Naive thymus-derived CD4-positive, alpha-beta T cell (primary cell): ENCODE data around the gene PRPF39. TPM values are rescaled to one million over a fixed set of nuclear protein-coding genes. Genes with fewer than 3 reads are reported as not detected.

Experiments used
- ATAC-seq: fragments of 150-1000 bp; cut with Tn5 transposase; 2 replicates; pipeline ENCODE4 v1.10.0; 2021; ENCODE audit warnings: mild to moderate bottlenecking, moderate library complexity
- CTCF ChIA-PET: fragments of 350-600 bp; sonication (Branson Sonifier 250); formaldehyde crosslinking; loops from one replicate; lab custom pipeline; 2021; ENCODE audit warnings: antibody characterized with exemption; lab: Charles Lee
- POLR2A ChIA-PET: fragments of 350-600 bp; sonication (Branson Sonifier 250); formaldehyde crosslinking; loops from one replicate; lab custom pipeline; 2021; ENCODE audit warnings: antibody characterized with exemption, inconsistent platforms; lab: Charles Lee
- DNase-seq, 9 donors: peaks; one replicate each; pipeline versions ENCODE4 v3.0.0 to v3.0.0-alpha.2; 2020 to 2022; ENCODE audit warnings: mixed read lengths in 1 of 9
- H3K27ac ChIP-seq: one replicate; pipeline ENCODE4 v1.7.0; 2013; ENCODE audit warnings: mild to moderate bottlenecking, low read depth, low read length, moderate library complexity
- H3K27me3 ChIP-seq, 2 donors: one replicate each; pipeline ENCODE4 v1.7.0; 2013; ENCODE audit warnings: low read length in 2 of 2, mild to moderate bottlenecking in 2 of 2, moderate library complexity in 2 of 2; ENCODE audit not compliant: control insufficient read depth in 2 of 2, insufficient read depth in 2 of 2
- H3K36me3 ChIP-seq, 3 experiments: 1 replicate in 2 of 3; 2 replicates in 1 of 3; pipeline ENCODE4 v1.7.0; 2013; ENCODE audit warnings: low read length in 3 of 3, mild to moderate bottlenecking in 3 of 3, moderate library complexity in 1 of 3; ENCODE audit not compliant: insufficient read depth in 3 of 3, control insufficient read depth in 2 of 3
- H3K4me1 ChIP-seq, 2 donors: one replicate each; pipeline ENCODE4 v1.7.0; 2013; ENCODE audit warnings: low read length in 2 of 2, mild to moderate bottlenecking in 2 of 2, moderate library complexity in 1 of 2; ENCODE audit not compliant: control insufficient read depth in 2 of 2, insufficient read depth in 2 of 2
- H3K4me3 ChIP-seq: 2 replicates; pipeline ENCODE4 v1.7.0; 2013; ENCODE audit warnings: mild to moderate bottlenecking, low read length
- H3K9me3 ChIP-seq, 3 experiments: 1 replicate in 2 of 3; 2 replicates in 1 of 3; pipeline ENCODE4 v1.7.0; 2013; ENCODE audit warnings: low read length in 3 of 3; ENCODE audit not compliant: control insufficient read depth in 2 of 3
- H3K27ac Mint-ChIP-seq, 9 donors: one replicate each; pipeline ENCODE4 v1.8.0; 2020 to 2022; ENCODE audit warnings: mixed read lengths in 9 of 9, mild to moderate bottlenecking in 8 of 9, moderate library complexity in 5 of 9, inconsistent platforms in 2 of 9
- H3K27me3 Mint-ChIP-seq, 5 donors: one replicate each; pipeline ENCODE4 v1.8.0; 2021 to 2022; ENCODE audit warnings: mixed read lengths in 5 of 5, mild to moderate bottlenecking in 1 of 5
- H3K36me3 Mint-ChIP-seq, 5 donors: one replicate each; pipeline ENCODE4 v1.8.0; 2020 to 2022; ENCODE audit warnings: mixed read lengths in 5 of 5, mild to moderate bottlenecking in 3 of 5, inconsistent platforms in 1 of 5
- H3K4me1 Mint-ChIP-seq, 7 donors: one replicate each; pipeline ENCODE4 v1.8.0; 2020 to 2022; ENCODE audit warnings: mixed read lengths in 7 of 7, mild to moderate bottlenecking in 3 of 7, inconsistent platforms in 1 of 7
- H3K4me3 Mint-ChIP-seq, 10 donors: one replicate each; pipeline ENCODE4 v1.8.0; 2020 to 2022; ENCODE audit warnings: mild to moderate bottlenecking in 10 of 10, mixed read lengths in 10 of 10, moderate library complexity in 6 of 10, inconsistent platforms in 2 of 10
- H3K9me3 Mint-ChIP-seq, 11 donors: one replicate each; pipeline ENCODE4 v1.8.0; 2020 to 2022; ENCODE audit warnings: mixed read lengths in 11 of 11, mild to moderate bottlenecking in 4 of 11, inconsistent platforms in 1 of 11, moderate library complexity in 1 of 11
- intact Hi-C, 2 donors: fragments of 100-400 bp; cut with micrococcal nuclease; formaldehyde crosslinking; loops; one replicate each; pipeline ENCODE4 v1.15.1; 2023
- polyA plus RNA-seq, 2 donors: library from polyadenylated mRNA; unstranded; fragments of 300-500 nt; fragmentation: Illumina TruSeq; gene quantifications; one replicate each; pipeline ENCODE4 v1.2.3, GENCODE V29; 2021
- total RNA-seq, 6 experiments: library from RNA in 5 of 6; stranded (reverse) in 5 of 6; gene quantifications; 1 replicate in 5 of 6; 2 replicates in 1 of 6; pipeline ENCODE4 v1.2.3 and lab custom pipeline; 2021 to 2026

The PRPF39 gene
- total and polyA plus RNA-seq, 7 experiments from 2014 or later = 10.5 to 81.8 (median 53.9) TPM

- ChIA-PET CTCF (no interaction called here), POLR2A (no interaction called here)
- no peaks in the 10 kb centered on the region for H3K27me3 ChIP-seq
- DNase-seq = no peak
- peaks cover 0 to 18% (median 7%) of the 10 kb centered on the region in 5 donors for H3K36me3 Mint-ChIP-seq
- H3K4me3 Mint-ChIP-seq = peak overlapping the region in 2 of 10 donors; percentile 14 to 54
- H3K36me3 ChIP-seq = no peaks in the 10 kb centered on the region
- H3K4me1 Mint-ChIP-seq = peaks cover 43 to 82% (median 74%) of the 10 kb centered on the region in 7 donors
- peaks cover 16 to 37% of the 10 kb centered on the region in 2 donors for H3K4me1 ChIP-seq
- intact Hi-C loops = no loop called here
- H3K27me3 Mint-ChIP-seq = no peaks in the 10 kb centered on the region
- H3K9me3 ChIP-seq = no peaks in the 10 kb centered on the region
- ATAC-seq = no peak
- peak overlapping the region in 3 of 9 donors; percentile 1 to 61 (median 2) for H3K27ac Mint-ChIP-seq
- H3K4me3 ChIP-seq = no peak overlapping the region
- no peak overlapping the region for H3K27ac ChIP-seq
- H3K9me3 Mint-ChIP-seq = no peaks in the 10 kb centered on the region
Measured at GRCh38 chr14:45089813-45090212, 5.9 kb downstream of the PRPF39 start.

- no peak for ATAC-seq
Measured at GRCh38 chr14:45091710-45092109, 7.8 kb downstream of the PRPF39 start.

DNA sequence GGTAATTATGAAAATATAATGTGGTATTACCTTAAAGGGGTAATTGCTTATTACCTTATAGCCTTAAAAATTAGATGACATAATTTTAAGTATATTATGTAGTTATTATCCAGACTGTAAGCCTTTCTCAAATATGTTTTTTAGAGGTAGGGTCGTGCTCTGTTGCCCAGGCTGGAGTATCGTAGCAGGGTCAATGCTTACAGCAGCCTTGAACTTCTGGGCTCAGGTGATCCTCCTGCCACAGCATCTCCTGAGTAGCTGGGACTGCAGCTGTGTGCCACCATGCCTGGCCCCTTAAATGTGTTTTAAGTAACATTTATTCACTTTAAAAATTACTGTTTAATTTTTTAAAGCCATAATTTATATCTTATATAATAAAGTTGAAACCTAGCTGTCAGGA is 10.4 kb downstream of the PRPF39 start:
- ATAC-seq (no peak), DNase-seq (no peak)
- Mint-ChIP-seq H3K27me3 (no peaks in the 10 kb centered on the region), H3K36me3 (peaks cover 4 to 47% (median 27%) of the 10 kb centered on the region in 5 donors), H3K9me3 (no peaks in the 10 kb centered on the region), H3K27ac (no peak overlapping the region), H3K4me3 (no peak overlapping the region), H3K4me1 (peaks cover 14 to 48% (median 33%) of the 10 kb centered on the region in 7 donors)
- ChIA-PET CTCF (no interaction called here), POLR2A (no interaction called here)
- Histone ChIP-seq H3K4me1 (peaks cover 0 to under 1% of the 10 kb centered on the region in 2 donors), H3K27me3 (no peaks in the 10 kb centered on the region), H3K27ac (no peak overlapping the region), H3K9me3 (no peaks in the 10 kb centered on the region), H3K36me3 (peaks cover 9 to 35% (median 11%) of the 10 kb centered on the region in 3 experiments), H3K4me3 (no peak overlapping the region)
- intact Hi-C loops = no loop called here

More at GRCh38 chr14:45091710-45092109, 7.8 kb downstream of the PRPF39 start:
- Histone ChIP-seq H3K4me1 (peaks cover 6 to 19% of the 10 kb centered on the region in 2 donors), H3K36me3 (peaks cover 5 to 14% (median 6%) of the 10 kb centered on the region in 3 experiments), H3K27ac (no peak overlapping the region), H3K27me3 (no peaks in the 10 kb centered on the region), H3K4me3 (no peak overlapping the region), H3K9me3 (no peaks in the 10 kb centered on the region)
- no peak for DNase-seq
- Mint-ChIP-seq H3K4me1 (peaks cover 27 to 63% (median 56%) of the 10 kb centered on the region in 7 donors), H3K27ac (peak overlapping the region in 1 of 9 donors; percentile 76), H3K27me3 (no peaks in the 10 kb centered on the region), H3K36me3 (peaks cover 0 to 32% (median 14%) of the 10 kb centered on the region in 5 donors), H3K4me3 (no peak overlapping the region), H3K9me3 (no peaks in the 10 kb centered on the region)
- CTCF ChIA-PET = no interaction called here
- POLR2A ChIA-PET = interaction anchor here (1.0 kb wide), 1 partner anchor 42 kb away, joined by 3 read pairs; the partner anchor contains the start of gene FKBP3
- intact Hi-C loops = loop anchor here in 1 of 2 donors (1.0 kb wide), 1 partner anchor 7 kb away; the partner anchor contains the start of gene PRPF39

DNA sequence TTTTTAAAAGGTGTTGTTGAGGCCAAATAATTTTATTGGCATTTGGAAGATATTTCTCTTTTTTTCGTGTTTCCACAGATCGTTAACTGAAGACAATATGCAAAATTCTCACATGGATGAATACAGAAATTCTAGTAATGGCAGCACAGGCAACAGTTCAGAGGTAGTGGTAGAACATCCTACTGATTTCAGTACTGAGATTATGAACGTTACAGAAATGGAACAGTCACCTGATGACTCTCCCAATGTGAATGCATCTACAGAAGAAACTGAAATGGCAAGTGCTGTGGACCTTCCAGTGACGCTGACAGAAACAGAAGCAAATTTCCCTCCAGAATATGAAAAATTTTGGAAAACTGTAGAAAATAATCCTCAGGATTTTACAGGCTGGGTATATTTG is 11.2 kb downstream of the PRPF39 start:
- H3K27me3 Mint-ChIP-seq = no peaks in the 10 kb centered on the region
- no peak overlapping the region for H3K4me3 Mint-ChIP-seq
- DNase-seq (no peak), ATAC-seq (no peak)
- H3K9me3 Mint-ChIP-seq = no peaks in the 10 kb centered on the region
- intact Hi-C loops = no loop called here
- H3K4me3 ChIP-seq = no peak overlapping the region
- H3K36me3 ChIP-seq = peaks cover 9 to 43% (median 11%) of the 10 kb centered on the region in 3 experiments
- H3K4me1 ChIP-seq = no peaks in the 10 kb centered on the region
- ChIA-PET CTCF (no interaction called here), POLR2A (no interaction called here)
- no peaks in the 10 kb centered on the region for H3K9me3 ChIP-seq
- no peak overlapping the region for H3K27ac Mint-ChIP-seq
- no peak overlapping the region for H3K27ac ChIP-seq
- H3K4me1 Mint-ChIP-seq = peaks cover 9 to 40% (median 24%) of the 10 kb centered on the region in 7 donors
- peaks cover 4 to 52% (median 27%) of the 10 kb centered on the region in 5 donors for H3K36me3 Mint-ChIP-seq
- no peaks in the 10 kb centered on the region for H3K27me3 ChIP-seq

DNA sequence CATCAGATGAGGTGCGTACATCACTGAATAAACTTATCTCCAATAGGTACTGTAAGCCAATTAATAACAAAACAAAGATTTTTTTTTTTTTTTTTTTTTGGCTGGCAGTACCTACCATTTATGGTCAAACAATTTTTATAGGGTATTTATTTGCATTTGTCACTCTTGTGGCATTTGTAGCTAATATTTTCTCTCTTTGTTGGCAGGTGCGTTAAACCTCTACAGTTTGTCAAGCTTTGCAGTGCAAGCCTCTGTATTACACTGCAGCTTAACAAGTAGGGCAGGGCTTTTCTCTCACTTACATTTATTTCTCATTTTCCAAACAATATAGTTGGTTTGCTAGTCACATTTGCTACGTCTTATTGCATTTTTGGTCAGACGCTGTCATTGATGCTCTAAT is 12.3 kb downstream of the PRPF39 start:
- Histone ChIP-seq H3K4me1 (no peaks in the 10 kb centered on the region), H3K27ac (no peak overlapping the region), H3K4me3 (no peak overlapping the region), H3K27me3 (no peaks in the 10 kb centered on the region), H3K36me3 (peaks cover 9 to 52% (median 16%) of the 10 kb centered on the region in 3 experiments), H3K9me3 (no peaks in the 10 kb centered on the region)
- ATAC-seq (no peak), DNase-seq (no peak)
- Mint-ChIP-seq H3K9me3 (no peaks in the 10 kb centered on the region), H3K27ac (peak overlapping the region in 1 of 9 donors; percentile 51), H3K27me3 (no peaks in the 10 kb centered on the region), H3K4me1 (peaks cover under 1 to 38% (median 14%) of the 10 kb centered on the region in 7 donors), H3K36me3 (peaks cover 4 to 62% (median 35%) of the 10 kb centered on the region in 5 donors), H3K4me3 (no peak overlapping the region)
- intact Hi-C loops = no loop called here
- CTCF ChIA-PET = no interaction called here
- POLR2A ChIA-PET = interaction anchor here (1.5 kb wide), 1 partner anchor 12 kb away, joined by 4 read pairs; the partner anchor contains the start of gene PRPF39

DNA sequence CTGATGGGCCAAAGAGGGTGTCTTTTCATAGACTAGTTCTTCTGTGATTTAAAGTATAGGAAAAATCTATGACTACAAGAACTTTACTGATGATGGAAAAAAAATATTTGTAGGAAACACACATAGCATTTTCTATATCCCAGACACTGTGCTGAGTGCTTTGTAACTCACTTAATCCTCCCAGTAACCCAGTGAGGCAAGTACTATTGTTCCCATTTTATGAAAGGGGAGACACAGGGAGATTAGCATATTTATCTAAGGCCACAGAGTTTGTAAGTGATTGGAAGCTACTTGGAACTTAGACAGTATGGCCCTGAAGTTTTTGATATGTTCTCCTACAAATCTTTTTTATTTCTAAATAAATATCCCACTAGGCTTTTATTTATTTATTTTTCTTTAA is 19.9 kb downstream of the PRPF39 start:
- intact Hi-C loops = loop anchor here in 1 of 2 donors (2.0 kb wide), 1 partner anchor 19 kb away; the partner anchor contains the start of gene PRPF39
- H3K4me3 Mint-ChIP-seq = no peak overlapping the region
- DNase-seq (no peak), ATAC-seq (no peak)
- peaks cover 0 to 23% (median 3%) of the 10 kb centered on the region in 7 donors for H3K4me1 Mint-ChIP-seq
- H3K4me3 ChIP-seq = no peak overlapping the region
- peak overlapping the region in 2 of 9 donors; percentile 38 to 64 for H3K27ac Mint-ChIP-seq
- H3K27ac ChIP-seq = no peak overlapping the region
- H3K9me3 ChIP-seq = no peaks in the 10 kb centered on the region
- H3K27me3 Mint-ChIP-seq = no peaks in the 10 kb centered on the region
- H3K9me3 Mint-ChIP-seq = no peaks in the 10 kb centered on the region
- H3K4me1 ChIP-seq = no peaks in the 10 kb centered on the region
- POLR2A ChIA-PET = no interaction called here
- CTCF ChIA-PET = no interaction called here
- H3K36me3 ChIP-seq = peaks cover 3 to 40% (median 22%) of the 10 kb centered on the region in 3 experiments
- peaks cover 4 to 59% (median 30%) of the 10 kb centered on the region in 5 donors for H3K36me3 Mint-ChIP-seq
- no peaks in the 10 kb centered on the region for H3K27me3 ChIP-seq

- Histone ChIP-seq H3K36me3 (peaks cover 3 to 38% (median 22%) of the 10 kb centered on the region in 3 experiments), H3K27ac (no peak overlapping the region), H3K4me1 (no peaks in the 10 kb centered on the region), H3K4me3 (no peak overlapping the region), H3K9me3 (no peaks in the 10 kb centered on the region), H3K27me3 (no peaks in the 10 kb centered on the region)
- Mint-ChIP-seq H3K27ac (peak overlapping the region in 4 of 9 donors; percentile 12 to 41 (median 28)), H3K9me3 (no peaks in the 10 kb centered on the region), H3K4me3 (no peak overlapping the region), H3K4me1 (peaks cover 0 to 19% (median 3%) of the 10 kb centered on the region in 7 donors), H3K27me3 (no peaks in the 10 kb centered on the region), H3K36me3 (peaks cover 4 to 55% (median 26%) of the 10 kb centered on the region in 5 donors)
- ChIA-PET CTCF (no interaction called here), POLR2A (no interaction called here)
- DNase-seq = no peak
- no peak for ATAC-seq
- intact Hi-C loops = no loop called here
Measured at GRCh38 chr14:45104561-45104960, 20.6 kb downstream of the PRPF39 start.
